MM.1S (cell line): ENCODE measurements around the gene P2RX6.

ENCODE experiments used
- DNase-seq: peaks from one replicate; pipeline ENCODE4 v3.0.0-alpha.2; 2015
- H2AFZ ChIP-seq: fragments of 300-600 bp; sonication (generic); 2 replicates; pipeline ENCODE4 v1.6.0; 2016; ENCODE audit warnings: antibody characterized with exemption, low read length
- H3F3A ChIP-seq: fragments of 300-600 bp; sonication (generic); 2 replicates; pipeline ENCODE4 v1.6.1; 2016; ENCODE audit warnings: mild to moderate bottlenecking, antibody characterized with exemption, low read length, moderate library complexity, mixed read lengths; ENCODE audit not compliant: insufficient read depth
- H3K27ac ChIP-seq: fragments of 300-600 bp; sonication (generic); 2 replicates; pipeline ENCODE4 v1.5.1; 2016; ENCODE audit warnings: mild to moderate bottlenecking, low read length
- H3K27me3 ChIP-seq: fragments of 300-600 bp; sonication (generic); replicated peaks from 2 replicates; pipeline ENCODE4 v1.6.0; 2016; ENCODE audit warnings: low read length; ENCODE audit not compliant: insufficient read depth
- H3K36me3 ChIP-seq: fragments of 300-600 bp; sonication (generic); replicated peaks from 2 replicates; pipeline ENCODE4 v1.6.1; 2016; ENCODE audit warnings: mild to moderate bottlenecking, low read length, mixed read lengths; ENCODE audit not compliant: insufficient read depth
- H3K4me1 ChIP-seq: fragments of 300-600 bp; sonication (generic); 2 replicates; pipeline ENCODE4 v1.6.1; 2016; ENCODE audit warnings: low read length, mixed read lengths
- H3K4me2 ChIP-seq: fragments of 300-600 bp; sonication (generic); 2 replicates; pipeline ENCODE4 v1.6.0; 2016; ENCODE audit warnings: low read depth, low read length
- H3K4me3 ChIP-seq: fragments of 300-600 bp; sonication (generic); 2 replicates; pipeline ENCODE4 v1.5.1; 2016; ENCODE audit warnings: low read length, mixed read lengths
- H3K79me2 ChIP-seq: fragments of 300-600 bp; sonication (generic); 2 replicates; pipeline ENCODE4 v1.6.1; 2016; ENCODE audit warnings: mixed run types, low read length, mixed read lengths
- H3K9ac ChIP-seq: fragments of 300-600 bp; sonication (generic); 2 replicates; pipeline ENCODE4 v1.6.1; 2016; ENCODE audit warnings: low read length, mixed read lengths
- H3K9me2 ChIP-seq: fragments of 300-600 bp; sonication (generic); replicated peaks from 2 replicates; pipeline ENCODE4 v1.6.1; 2016; ENCODE audit warnings: mild to moderate bottlenecking, low read length, mixed read lengths; ENCODE audit not compliant: insufficient read depth
- H3K9me3 ChIP-seq: fragments of 300-600 bp; sonication (generic); replicated peaks from 2 replicates; pipeline ENCODE4 v1.6.1; 2016; ENCODE audit warnings: mild to moderate bottlenecking, low read length, mixed read lengths; ENCODE audit not compliant: insufficient read depth
- H4K20me1 ChIP-seq: fragments of 300-600 bp; sonication (generic); 2 replicates; pipeline ENCODE4 v1.6.1; 2016; ENCODE audit warnings: mild to moderate bottlenecking, low read length, moderate library complexity, mixed read lengths; ENCODE audit not compliant: insufficient read depth
- CTCF ChIP-seq: fragments of 300-600 bp; sonication (generic); IDR thresholded peaks from 2 replicates; pipeline ENCODE4 v1.5.1; 2016; ENCODE audit warnings: antibody characterized with exemption, low read length, mixed read lengths
- EZH2 ChIP-seq: fragments of 300-600 bp; sonication (generic); optimal IDR thresholded peaks from 2 replicates; pipeline ENCODE3; 2017; ENCODE audit warnings: low read depth, mild to moderate bottlenecking, antibody characterized with exemption, low read length, mixed read lengths
- EZH2phosphoT487 ChIP-seq: fragments of 300-600 bp; sonication (generic); IDR thresholded peaks from 2 replicates; pipeline ENCODE4 v1.6.1; 2018; ENCODE audit warnings: antibody characterized with exemption, low read length

Gene P2RX6

GRCh38 chr22:20975541-20976290, 39.2 kb upstream of the P2RX6 start:
- Histone ChIP-seq H3K9me3 (no peaks in the 10 kb centered on the region), H3K4me2 (no peak overlapping the region), H3K4me3 (no peak overlapping the region), H3F3A (no peaks in the 10 kb centered on the region), H2AFZ (no peak overlapping the region), H3K27me3 (peaks cover 49% of the 10 kb centered on the region), H3K36me3 (no peaks in the 10 kb centered on the region), H3K4me1 (no peaks in the 10 kb centered on the region), H3K9me2 (no peaks in the 10 kb centered on the region), H3K27ac (no peak overlapping the region), H3K9ac (no peak overlapping the region), H3K79me2 (no peaks in the 10 kb centered on the region), H4K20me1 (no peaks in the 10 kb centered on the region)
- TF ChIP-seq EZH2phosphoT487 (no peak), CTCF (no peak), EZH2 (no peak)
- no peak for DNase-seq

- H2AFZ ChIP-seq, result no peak overlapping the region
- peaks cover 4% of the 10 kb centered on the region; the same call in 1 of the 2 replicates for H3K4me1 ChIP-seq
- H3K4me3 ChIP-seq, result no peak overlapping the region
- no peak for DNase-seq
- no peak overlapping the region for H3K27ac ChIP-seq
- H3K9ac ChIP-seq, result no peak overlapping the region
- peaks cover 49% of the 10 kb centered on the region for H3K27me3 ChIP-seq
- H3F3A ChIP-seq, result no peaks in the 10 kb centered on the region
- no peaks in the 10 kb centered on the region for H3K9me3 ChIP-seq
- H4K20me1 ChIP-seq, result no peaks in the 10 kb centered on the region
- no peaks in the 10 kb centered on the region for H3K79me2 ChIP-seq
- no peaks in the 10 kb centered on the region for H3K9me2 ChIP-seq
- no peak overlapping the region for H3K4me2 ChIP-seq
- TF ChIP-seq EZH2phosphoT487 (no peak), CTCF (no peak), EZH2 (no peak)
- H3K36me3 ChIP-seq, result no peaks in the 10 kb centered on the region
Observed at GRCh38 chr22:20976291-20976877, 38.6 kb upstream of the P2RX6 start.

- H3F3A ChIP-seq, result no peaks in the 10 kb centered on the region
- no peaks in the 10 kb centered on the region for H3K36me3 ChIP-seq
- no peaks in the 10 kb centered on the region for H3K79me2 ChIP-seq
- no peaks in the 10 kb centered on the region for H4K20me1 ChIP-seq
- no peak overlapping the region for H3K27ac ChIP-seq
- peaks cover 45% of the 10 kb centered on the region for H3K27me3 ChIP-seq
- H3K9me2 ChIP-seq, result no peaks in the 10 kb centered on the region
- H3K9ac ChIP-seq, result no peak overlapping the region
- TF ChIP-seq CTCF (no peak), EZH2phosphoT487 (no peak), EZH2 (no peak)
- DNase-seq, result no peak
- H2AFZ ChIP-seq, result no peak overlapping the region
- no peak overlapping the region for H3K4me3 ChIP-seq
- H3K9me3 ChIP-seq, result no peaks in the 10 kb centered on the region
- no peak overlapping the region for H3K4me2 ChIP-seq
- peaks cover 6% of the 10 kb centered on the region; the same call in 1 of the 2 replicates for H3K4me1 ChIP-seq
Observed at GRCh38 chr22:20977019-20977418, 37.9 kb upstream of the P2RX6 start.
